Calu3 (cell line): ENCODE results near the gene LPCAT1. TPM values are rescaled to one million over a fixed set of nuclear protein-coding genes. Genes with fewer than 3 reads are reported as not detected.
A peak's percentile ranks its signal among the peaks of the same experiment; 100 is the strongest.

ENCODE experiments used
- BruUV-seq: library from RNA; stranded (reverse); fragments of 400-500 nt; replicated peaks from 2 replicates; lab custom pipeline; 2021; lab: Mats Ljungman, UMichigan
- CTCF ChIA-PET: fragments of 300-600 bp; sonication (Branson Sonifier 250); formaldehyde crosslinking; loops from one replicate; lab custom pipeline; 2022; ENCODE audit warnings: antibody characterized with exemption; lab: Charles Lee
- DNase-seq: peaks from one replicate; pipeline ENCODE4 v3.0.0; 2022
- H3K27ac Mint-ChIP-seq: one replicate; pipeline ENCODE4 v1.8.0; 2022; ENCODE audit warnings: mixed read lengths; ENCODE audit not compliant: unreplicated experiment
- H3K27me3 Mint-ChIP-seq: one replicate; pipeline ENCODE4 v1.8.0; 2022; ENCODE audit warnings: mixed read lengths; ENCODE audit not compliant: unreplicated experiment
- H3K36me3 Mint-ChIP-seq: one replicate; pipeline ENCODE4 v1.8.0; 2022; ENCODE audit warnings: mild to moderate bottlenecking, moderate library complexity, mixed read lengths; ENCODE audit not compliant: insufficient read depth, unreplicated experiment
- H3K4me1 Mint-ChIP-seq: one replicate; pipeline ENCODE4 v1.8.0; 2022; ENCODE audit warnings: mild to moderate bottlenecking, low read depth, mixed read lengths; ENCODE audit not compliant: unreplicated experiment
- H3K4me3 Mint-ChIP-seq: one replicate; pipeline ENCODE4 v1.8.0; 2022; ENCODE audit warnings: mild to moderate bottlenecking, low read depth, moderate library complexity, mixed read lengths; ENCODE audit not compliant: unreplicated experiment
- H3K9me3 Mint-ChIP-seq: one replicate; pipeline ENCODE4 v1.8.0; 2022; ENCODE audit warnings: low read depth, mixed read lengths; ENCODE audit not compliant: unreplicated experiment
- CTCF ChIP-seq: fragments of 200-600 bp; IDR thresholded peaks from one replicate; pipeline ENCODE4 v1.8.0; 2022; ENCODE audit warnings: antibody characterized with exemption; ENCODE audit not compliant: unreplicated experiment
- intact Hi-C: fragments of 100-400 bp; cut with micrococcal nuclease; formaldehyde crosslinking; loops from one replicate; pipeline ENCODE4 v1.10.0; 2022; ENCODE audit not compliant: unreplicated experiment
- total RNA-seq: library from RNA; stranded (reverse); gene quantifications from 2 replicates; pipeline ENCODE4 v1.2.3, GENCODE V29; 2022

Gene LPCAT1
- total RNA-seq, 1 experiment from 2014 or later = 42.3 TPM

GRCh38 chr5:1513326-1514026, 10.3 kb downstream of the LPCAT1 start:
- peaks cover 17% of the 10 kb centered on the region for H3K4me1 Mint-ChIP-seq
- CTCF ChIA-PET = interaction anchor here (0.5 kb wide), 1 partner anchor 11 kb away, joined by 3 read pairs; no protein-coding TSS in a partner anchor
- H3K27me3 Mint-ChIP-seq = no peaks in the 10 kb centered on the region
- BruUV-seq = no TSS peak
- H3K27ac Mint-ChIP-seq = no peak overlapping the region
- no peaks in the 10 kb centered on the region for H3K9me3 Mint-ChIP-seq
- peaks cover 12% of the 10 kb centered on the region for H3K36me3 Mint-ChIP-seq
- intact Hi-C loops = no loop called here
- TF ChIP-seq CTCF = no peak
- no peak overlapping the region for H3K4me3 Mint-ChIP-seq
- DNase-seq = no peak

GRCh38 chr5:1512541-1513291, 11.0 kb downstream of the LPCAT1 start:
- intact Hi-C loops = no loop called here

GRCh38 chr5:1511651-1512540, 11.9 kb downstream of the LPCAT1 start:
- CTCF ChIA-PET = interaction anchor here (0.6 to 1.1 kb wide), 4 partner anchors 34 to 130 kb away, joined by 3 to 7 read pairs (median 4); no protein-coding TSS in a partner anchor
- TF ChIP-seq CTCF = no peak
- no TSS peak for BruUV-seq
- no peak overlapping the region for H3K27ac Mint-ChIP-seq
- H3K4me3 Mint-ChIP-seq = no peak overlapping the region
- no peaks in the 10 kb centered on the region for H3K9me3 Mint-ChIP-seq
- DNase-seq = peak; percentile 22
- no peaks in the 10 kb centered on the region for H3K27me3 Mint-ChIP-seq
- H3K4me1 Mint-ChIP-seq = peaks cover 13% of the 10 kb centered on the region
- intact Hi-C loops = no loop called here
- peaks cover 7% of the 10 kb centered on the region for H3K36me3 Mint-ChIP-seq

More at GRCh38 chr5:1512541-1513291, 11.0 kb downstream of the LPCAT1 start:
- Mint-ChIP-seq H3K36me3 (peaks cover 8% of the 10 kb centered on the region), H3K4me1 (peaks cover 17% of the 10 kb centered on the region), H3K4me3 (no peak overlapping the region), H3K27me3 (no peaks in the 10 kb centered on the region), H3K9me3 (no peaks in the 10 kb centered on the region), H3K27ac (no peak overlapping the region)
- no peak for DNase-seq
- CTCF ChIA-PET = interaction anchor here (0.5 to 1.1 kb wide), 2 partner anchors 33 kb away, joined by 4 to 6 read pairs; no protein-coding TSS in a partner anchor
- TF ChIP-seq CTCF = no peak
- BruUV-seq = no TSS peak

- CTCF ChIA-PET = interaction anchor here (1.0 kb wide), 1 partner anchor 90 kb away, joined by 7 read pairs; no protein-coding TSS in a partner anchor
- intact Hi-C loops = no loop called here
- no peaks in the 10 kb centered on the region for H3K27me3 Mint-ChIP-seq
These were observed 12.7 kb downstream of the LPCAT1 start for GRCh38 chr5:1511048-1511447.

More at GRCh38 chr5:1511048-1511447, 12.7 kb downstream of the LPCAT1 start:
- no TSS peak for BruUV-seq
- peaks cover 4% of the 10 kb centered on the region for H3K36me3 Mint-ChIP-seq
- H3K27ac Mint-ChIP-seq = no peak overlapping the region
- no peak for DNase-seq
- H3K9me3 Mint-ChIP-seq = no peaks in the 10 kb centered on the region
- peaks cover 5% of the 10 kb centered on the region for H3K4me1 Mint-ChIP-seq
- H3K4me3 Mint-ChIP-seq = no peak overlapping the region
- no peak for TF ChIP-seq CTCF
